GM12874 (cell line): ENCODE measurements around the gene USF2.

Source experiments
- CTCF ChIP-seq: IDR thresholded peaks from 2 replicates; pipeline ENCODE4 v1.5.1; 2011; ENCODE audit warnings: low read depth, mild to moderate bottlenecking, control low read depth, low read length, moderate library complexity; ENCODE audit not compliant: insufficient read depth

Gene USF2

GRCh38 chr19:35236638-35237400 lies 31.9 kb upstream of the USF2 start:
- TF ChIP-seq CTCF = no peak

GRCh38 chr19:35240327-35240726 lies 28.4 kb upstream of the USF2 start:
- no peak for TF ChIP-seq CTCF

GRCh38 chr19:35241417-35241816 lies 27.3 kb upstream of the USF2 start:
- TF ChIP-seq CTCF = no peak

- TF ChIP-seq CTCF = no peak
Observed at GRCh38 chr19:35246466-35247092, 22.2 kb upstream of the USF2 start.

- peak; percentile 74 for TF ChIP-seq CTCF
Observed at GRCh38 chr19:35247526-35248309, 21.0 kb upstream of the USF2 start.

- TF ChIP-seq CTCF = no peak
Observed at GRCh38 chr19:35248310-35249145, 20.2 kb upstream of the USF2 start, which contains the start of gene LSR. LSR (plus strand) TSS chr19:35249002; CDS start chr19:35249023, 21 bp downstream.
